ENCODE data around the gene CRKL.
A peak's percentile ranks its signal among the peaks of the same experiment; 100 is the strongest.
"Not testable (repeated sequence)": the region's sequence is repeated elsewhere in the genome, so short reads cannot be mapped to it uniquely, and the experiment has no call there.

CRKL gene

DNA sequence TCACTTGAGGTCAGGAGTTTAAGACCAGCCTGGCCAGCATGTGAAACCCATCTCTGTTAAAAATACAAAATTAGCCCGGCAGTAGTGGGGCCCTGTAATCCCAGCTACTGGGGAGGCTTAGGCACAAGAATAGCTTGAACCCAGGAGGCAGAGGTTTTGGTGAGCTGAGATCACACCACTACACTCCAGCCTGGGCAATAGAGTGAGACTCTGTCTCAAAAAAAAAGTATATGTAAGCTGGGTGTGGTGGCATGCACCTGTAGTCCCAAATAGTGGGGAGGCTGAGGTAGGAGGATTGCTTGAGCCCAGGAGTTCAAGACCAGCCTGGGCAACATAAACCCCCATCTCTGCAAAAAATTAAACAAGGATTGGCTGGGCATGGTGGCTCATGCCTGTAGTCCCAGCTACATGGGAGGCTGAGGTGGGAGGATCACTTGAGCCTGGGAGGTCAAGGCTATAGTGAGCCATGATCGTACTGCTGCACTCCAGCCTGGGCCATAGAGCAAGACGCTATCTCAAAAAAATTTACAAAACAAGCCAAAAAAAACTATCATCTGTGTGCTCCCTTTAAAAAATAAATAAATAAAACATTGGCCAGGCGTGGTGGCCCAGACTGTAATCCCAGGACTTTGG, 10.8 kb downstream of the CRKL start:
- Histone ChIP-seq H3K14ac (ENCODE audit: low read length) (no peak overlapping the region), H4K91ac (ENCODE audit: low read depth, low read length) (no peak overlapping the region), H3K4me3 (ENCODE audit: low read depth, low read length) (no peak overlapping the region), H4K12ac (ENCODE audit: low read depth, low read length) (no peak overlapping the region), H2BK5ac (ENCODE audit: low read depth, low read length, poor library complexity) (no peak overlapping the region), H3K9me3 (ENCODE audit: insufficient read depth, low read depth, low read length) (no peaks in the 10 kb centered on the region), H3K18ac (ENCODE audit: low read length) (no peak overlapping the region), H3K23ac (ENCODE audit: low read length) (no peak overlapping the region), H2BK12ac (ENCODE audit: low read length) (no peak overlapping the region), H2AK5ac (ENCODE audit: low read length) (no peak overlapping the region), H4K8ac (ENCODE audit: low read depth, low read length) (no peak overlapping the region), H3K79me2 (ENCODE audit: control insufficient read depth, insufficient read depth, low read length, poor library complexity) (peaks cover 39% of the 10 kb centered on the region), H3K4me2 (ENCODE audit: low read length) (no peak overlapping the region), H3K4ac (ENCODE audit: low read depth, low read length) (peak overlapping the region; percentile 96), H3K27ac (ENCODE audit: low read depth, low read length) (no peak overlapping the region), H3K9ac (ENCODE audit: low read length) (no peak overlapping the region), H2AFZ (ENCODE audit: insufficient read depth, low read length, poor library complexity) (no peak overlapping the region), H2BK120ac (ENCODE audit: insufficient read depth, low read length, poor library complexity) (no peak overlapping the region), H3K79me1 (ENCODE audit: low read length) (no peaks in the 10 kb centered on the region), H3K36me3 (ENCODE audit: control insufficient read depth in 1 of 2, insufficient read depth in 2 of 2, low read length in 2 of 2) (peaks cover 2 to 7% of the 10 kb centered on the region in 2 experiments), H3K27me3 (ENCODE audit: insufficient read depth, low read length) (no peaks in the 10 kb centered on the region), H3K4me1 (ENCODE audit: control insufficient read depth in 1 of 2, insufficient read depth in 2 of 2, low read length in 2 of 2) (peaks cover 0 to 2% of the 10 kb centered on the region in 2 experiments)
- DNase-seq = no peak
- WGBS (ENCODE audit: extremely low coverage, insufficient coverage, insufficient read length) = no CpG with 5 or more reads among the region's 4 CpGs

- H3K79me1 ChIP-seq (ENCODE audit: low read length) = no peaks in the 10 kb centered on the region
- no peak overlapping the region for H3K4me3 ChIP-seq (ENCODE audit: low read depth, low read length)
- peak overlapping the region; percentile 96 for H3K4ac ChIP-seq (ENCODE audit: low read depth, low read length)
- no peak for DNase-seq
- no peaks in the 10 kb centered on the region for H3K27me3 ChIP-seq (ENCODE audit: insufficient read depth, low read length)
- H3K18ac ChIP-seq (ENCODE audit: low read length) = no peak overlapping the region
- H3K4me1 ChIP-seq (ENCODE audit: control insufficient read depth in 1 of 2, insufficient read depth in 2 of 2, low read length in 2 of 2) = peaks cover 0 to 2% of the 10 kb centered on the region in 2 experiments
- no peak overlapping the region for H3K23ac ChIP-seq (ENCODE audit: low read length)
- H3K79me2 ChIP-seq (ENCODE audit: control insufficient read depth, insufficient read depth, low read length, poor library complexity) = peaks cover 38% of the 10 kb centered on the region
- H3K4me2 ChIP-seq (ENCODE audit: low read length) = no peak overlapping the region
- no peak overlapping the region for H3K9ac ChIP-seq (ENCODE audit: low read length)
- H3K14ac ChIP-seq (ENCODE audit: low read length) = no peak overlapping the region
- no peak overlapping the region for H2AFZ ChIP-seq (ENCODE audit: insufficient read depth, low read length, poor library complexity)
- H3K9me3 ChIP-seq (ENCODE audit: insufficient read depth, low read depth, low read length) = no peaks in the 10 kb centered on the region
- no peak overlapping the region for H3K27ac ChIP-seq (ENCODE audit: low read depth, low read length)
- WGBS (ENCODE audit: extremely low coverage, insufficient coverage, insufficient read length) = no CpG with 5 or more reads among the region's 4 CpGs
- H2BK120ac ChIP-seq (ENCODE audit: insufficient read depth, low read length, poor library complexity) = no peak overlapping the region
- H4K12ac ChIP-seq (ENCODE audit: low read depth, low read length) = no peak overlapping the region
- H3K36me3 ChIP-seq (ENCODE audit: control insufficient read depth in 1 of 2, insufficient read depth in 2 of 2, low read length in 2 of 2) = peaks cover 2 to 6% of the 10 kb centered on the region in 2 experiments
- H4K8ac ChIP-seq (ENCODE audit: low read depth, low read length) = no peak overlapping the region
- H2BK5ac ChIP-seq (ENCODE audit: low read depth, low read length, poor library complexity) = no peak overlapping the region
- H2BK12ac ChIP-seq (ENCODE audit: low read length) = no peak overlapping the region
- no peak overlapping the region for H2AK5ac ChIP-seq (ENCODE audit: low read length)
- H4K91ac ChIP-seq (ENCODE audit: low read depth, low read length) = no peak overlapping the region
These were observed 11.4 kb downstream of the CRKL start for GRCh38 chr22:20928573-20928967.

DNA sequence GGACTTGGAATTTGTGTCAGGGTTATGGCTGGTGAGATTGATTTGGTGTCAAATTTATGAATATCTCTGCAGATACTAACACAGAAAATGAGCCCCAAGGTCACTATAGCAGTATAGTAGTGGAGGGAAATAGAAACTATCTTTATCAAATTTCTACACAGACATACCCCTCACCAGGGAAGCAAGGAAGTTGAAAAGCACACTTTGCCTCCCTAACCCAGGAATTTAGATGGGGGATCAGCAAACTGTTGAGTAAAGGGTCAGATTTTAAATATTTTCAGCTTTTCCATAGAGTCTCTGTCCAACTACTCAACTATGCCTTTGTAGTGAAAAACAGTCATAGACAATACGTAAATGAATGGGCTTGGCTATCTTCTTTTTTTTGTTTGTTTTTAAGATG, 12.8 kb downstream of the CRKL start:
- H2BK5ac ChIP-seq (ENCODE audit: low read depth, low read length, poor library complexity) = no peak overlapping the region
- no peak overlapping the region for H3K4me2 ChIP-seq (ENCODE audit: low read length)
- WGBS (ENCODE audit: extremely low coverage, insufficient coverage, insufficient read length) = no CpG with 5 or more reads among the region's 1 CpG
- H2AFZ ChIP-seq (ENCODE audit: insufficient read depth, low read length, poor library complexity) = no peak overlapping the region
- no peak for DNase-seq
- H3K79me2 ChIP-seq (ENCODE audit: control insufficient read depth, insufficient read depth, low read length, poor library complexity) = peaks cover 33% of the 10 kb centered on the region
- H3K4me3 ChIP-seq (ENCODE audit: low read depth, low read length) = no peak overlapping the region
- peak overlapping the region; percentile 64 for H3K4ac ChIP-seq (ENCODE audit: low read depth, low read length)
- no peak overlapping the region for H3K18ac ChIP-seq (ENCODE audit: low read length)
- H3K79me1 ChIP-seq (ENCODE audit: low read length) = no peaks in the 10 kb centered on the region
- no peak overlapping the region for H3K23ac ChIP-seq (ENCODE audit: low read length)
- no peaks in the 10 kb centered on the region for H3K9me3 ChIP-seq (ENCODE audit: insufficient read depth, low read depth, low read length)
- H2BK12ac ChIP-seq (ENCODE audit: low read length) = no peak overlapping the region
- no peaks in the 10 kb centered on the region for H3K27me3 ChIP-seq (ENCODE audit: insufficient read depth, low read length)
- no peak overlapping the region for H4K91ac ChIP-seq (ENCODE audit: low read depth, low read length)
- H2BK120ac ChIP-seq (ENCODE audit: insufficient read depth, low read length, poor library complexity) = no peak overlapping the region
- H4K12ac ChIP-seq (ENCODE audit: low read depth, low read length) = no peak overlapping the region
- H4K8ac ChIP-seq (ENCODE audit: low read depth, low read length) = no peak overlapping the region
- peaks cover 10% of the 10 kb centered on the region in 2 experiments for H3K36me3 ChIP-seq (ENCODE audit: control insufficient read depth in 1 of 2, insufficient read depth in 2 of 2, low read length in 2 of 2)
- no peak overlapping the region for H3K9ac ChIP-seq (ENCODE audit: low read length)
- peaks cover 0 to 2% of the 10 kb centered on the region in 2 experiments for H3K4me1 ChIP-seq (ENCODE audit: control insufficient read depth in 1 of 2, insufficient read depth in 2 of 2, low read length in 2 of 2)
- H3K27ac ChIP-seq (ENCODE audit: low read depth, low read length) = no peak overlapping the region
- H3K14ac ChIP-seq (ENCODE audit: low read length) = no peak overlapping the region
- H2AK5ac ChIP-seq (ENCODE audit: low read length) = no peak overlapping the region

DNA sequence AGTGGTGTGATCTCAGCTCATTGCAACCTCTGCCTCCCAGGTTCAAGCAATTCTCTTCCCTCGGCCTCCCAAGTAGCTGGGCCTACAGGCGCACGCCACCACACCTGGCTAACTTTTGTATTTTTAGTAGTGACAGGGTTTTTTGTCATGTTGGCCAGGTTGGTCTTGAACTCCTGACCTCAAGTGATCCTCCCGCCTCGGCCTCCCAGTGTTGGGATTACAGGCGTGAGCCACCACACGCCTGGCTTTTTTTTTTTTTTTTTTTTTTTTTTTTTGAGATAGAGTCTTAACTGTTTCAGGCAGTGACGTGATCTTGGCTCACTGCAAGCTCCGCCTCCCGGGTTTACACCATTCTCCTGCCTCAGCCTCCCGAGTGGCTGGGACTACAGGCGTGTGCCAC, 13.2 kb downstream of the CRKL start:
- not testable (repeated sequence) for H4K12ac ChIP-seq (ENCODE audit: low read depth, low read length); H3K4me1 ChIP-seq (ENCODE audit: control insufficient read depth in 1 of 2, insufficient read depth in 2 of 2, low read length in 2 of 2); DNase-seq; H3K18ac ChIP-seq (ENCODE audit: low read length); H3K23ac ChIP-seq (ENCODE audit: low read length); H3K9me3 ChIP-seq (ENCODE audit: insufficient read depth, low read depth, low read length); H2BK5ac ChIP-seq (ENCODE audit: low read depth, low read length, poor library complexity); H3K4me2 ChIP-seq (ENCODE audit: low read length); H2BK12ac ChIP-seq (ENCODE audit: low read length); H4K91ac ChIP-seq (ENCODE audit: low read depth, low read length); H3K4me3 ChIP-seq (ENCODE audit: low read depth, low read length); H2BK120ac ChIP-seq (ENCODE audit: insufficient read depth, low read length, poor library complexity); H2AK5ac ChIP-seq (ENCODE audit: low read length); H2AFZ ChIP-seq (ENCODE audit: insufficient read depth, low read length, poor library complexity); H3K79me1 ChIP-seq (ENCODE audit: low read length); H3K27me3 ChIP-seq (ENCODE audit: insufficient read depth, low read length); H3K14ac ChIP-seq (ENCODE audit: low read length); H3K9ac ChIP-seq (ENCODE audit: low read length); H3K27ac ChIP-seq (ENCODE audit: low read depth, low read length); H4K8ac ChIP-seq (ENCODE audit: low read depth, low read length)
- peak overlapping the region; percentile 9 for H3K4ac ChIP-seq (ENCODE audit: low read depth, low read length)
- WGBS (ENCODE audit: extremely low coverage, insufficient coverage, insufficient read length) = no CpG with 5 or more reads among the region's 12 CpGs
- peaks cover 34% of the 10 kb centered on the region for H3K79me2 ChIP-seq (ENCODE audit: control insufficient read depth, insufficient read depth, low read length, poor library complexity)
- H3K36me3 ChIP-seq (ENCODE audit: control insufficient read depth in 1 of 2, insufficient read depth in 2 of 2, low read length in 2 of 2) = peaks cover 10 to 12% of the 10 kb centered on the region in 2 experiments

Data from trophoblast cell (in vitro differentiated cells and primary cell).